Activated naive CD4-positive, alpha-beta T cell treated with anti-CD3 and anti-CD28 coated beads for 36 hours (primary cell): ENCODE data around the gene IGF1R. TPM values are rescaled to one million over a fixed set of nuclear protein-coding genes. Genes with fewer than 3 reads are reported as not detected.

ENCODE experiments used
- CTCF ChIA-PET: fragments of 350-600 bp; sonication (Branson Sonifier 250); formaldehyde crosslinking; loops from one replicate; lab custom pipeline; 2021; ENCODE audit warnings: antibody characterized with exemption; lab: Charles Lee
- DNase-seq: peaks from one replicate; pipeline ENCODE4 v3.0.0-alpha.2; 2020
- H3K27ac Mint-ChIP-seq: one replicate; pipeline ENCODE4 v1.8.0; 2021; ENCODE audit warnings: mild to moderate bottlenecking, mixed read lengths
- H3K27me3 Mint-ChIP-seq: one replicate; pipeline ENCODE4 v1.8.0; 2021; ENCODE audit warnings: low read depth, mixed read lengths
- H3K36me3 Mint-ChIP-seq: one replicate; pipeline ENCODE4 v1.8.0; 2021; ENCODE audit warnings: low read depth, mixed read lengths
- H3K4me1 Mint-ChIP-seq: one replicate; pipeline ENCODE4 v1.8.0; 2021; ENCODE audit warnings: low read depth, mixed read lengths
- H3K4me3 Mint-ChIP-seq: one replicate; pipeline ENCODE4 v1.8.0; 2021; ENCODE audit warnings: mild to moderate bottlenecking, moderate library complexity, mixed read lengths
- H3K9me3 Mint-ChIP-seq: one replicate; pipeline ENCODE4 v1.8.0; 2021; ENCODE audit warnings: mixed read lengths
- intact Hi-C: fragments of 100-400 bp; cut with micrococcal nuclease; formaldehyde crosslinking; loops from one replicate; pipeline ENCODE4 v1.15.1; 2023
- total RNA-seq, 2 experiments: library from RNA; stranded (reverse); gene quantifications; one replicate each; pipeline ENCODE4 v1.2.3, GENCODE V29; 2021

Gene IGF1R
- total RNA-seq, 2 experiments from 2014 or later, result 25.6 to 26.6 TPM

DNA sequence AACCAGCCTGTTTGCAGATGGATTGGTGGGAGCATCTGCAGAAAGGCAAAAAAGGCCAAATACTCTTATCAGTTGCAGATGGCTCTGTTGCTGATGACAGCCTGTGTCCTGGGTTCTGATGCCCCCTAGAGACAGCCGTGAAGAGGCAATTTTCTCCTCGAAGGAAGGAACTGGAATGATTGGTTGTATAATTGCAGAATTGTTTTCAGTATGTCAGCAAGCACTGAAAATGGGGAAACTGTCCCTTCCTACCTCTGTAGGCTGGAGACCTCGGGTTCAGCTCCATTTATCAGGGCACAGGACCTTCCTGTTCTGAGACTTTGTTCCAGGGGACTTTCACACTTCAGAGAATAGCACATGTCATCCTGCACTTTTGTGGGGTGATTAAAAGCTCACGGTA is 256.2 kb downstream of the IGF1R start:
- no peaks in the 10 kb centered on the region for H3K27me3 Mint-ChIP-seq
- no peak overlapping the region for H3K4me3 Mint-ChIP-seq
- H3K27ac Mint-ChIP-seq, result no peak overlapping the region
- H3K9me3 Mint-ChIP-seq, result no peaks in the 10 kb centered on the region
- H3K4me1 Mint-ChIP-seq, result peaks cover 14% of the 10 kb centered on the region
- CTCF ChIA-PET, result interaction anchor here (0.6 to 1.1 kb wide), 6 partner anchors 20 to 351 kb away, joined by 3 to 4 read pairs (median 3); no protein-coding TSS in a partner anchor
- intact Hi-C loops, result loop anchor here (1.0 to 5.0 kb wide), 2 partner anchors 387 to 462 kb away; no protein-coding TSS in a partner anchor
- peaks cover 15% of the 10 kb centered on the region for H3K36me3 Mint-ChIP-seq
- peak; percentile 36 for DNase-seq

DNA sequence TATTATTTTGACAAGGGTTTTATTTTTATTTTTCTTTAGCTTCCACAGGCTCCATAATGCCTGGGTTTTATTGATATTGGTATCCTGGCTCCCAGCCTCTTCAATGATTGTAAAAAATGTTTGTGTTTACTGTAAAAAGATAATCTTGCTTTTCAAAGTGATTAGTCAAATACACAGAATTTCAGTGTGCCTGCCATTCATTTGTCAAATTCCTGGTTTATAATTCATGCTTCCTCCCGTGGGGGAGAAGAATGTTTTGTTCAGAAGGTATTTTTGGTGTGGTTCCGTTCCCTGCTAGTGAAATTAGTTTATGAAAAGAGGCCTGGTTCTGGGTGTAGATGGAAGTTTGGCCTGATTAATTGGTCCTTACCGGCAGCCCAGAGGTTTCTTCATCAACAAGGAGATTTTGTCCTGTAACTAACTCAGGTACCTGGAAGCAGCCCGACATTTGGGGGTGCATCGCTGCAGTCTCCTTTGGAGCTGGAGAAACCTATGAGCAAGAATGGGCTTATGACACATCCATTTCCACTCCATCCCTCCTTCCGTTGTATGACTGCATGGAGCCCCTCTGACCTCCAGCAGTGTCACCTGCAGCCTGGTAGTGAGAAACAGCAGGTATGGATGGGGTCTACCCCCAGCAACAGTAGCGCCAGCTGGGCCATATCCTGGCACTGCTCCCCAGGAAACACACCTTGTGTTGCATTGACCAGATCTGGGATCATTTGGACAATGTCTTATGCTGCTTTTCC is 257.8 kb downstream of the IGF1R start:
- intact Hi-C loops, result no loop called here
- CTCF ChIA-PET, result interaction anchor here (1.0 kb wide), 1 partner anchor 24 kb away, joined by 3 read pairs; no protein-coding TSS in a partner anchor
- no peak for DNase-seq
- Mint-ChIP-seq H3K4me1 (peaks cover 14% of the 10 kb centered on the region), H3K4me3 (no peak overlapping the region), H3K27me3 (no peaks in the 10 kb centered on the region), H3K27ac (no peak overlapping the region), H3K36me3 (peaks cover 20% of the 10 kb centered on the region), H3K9me3 (no peaks in the 10 kb centered on the region)

DNA sequence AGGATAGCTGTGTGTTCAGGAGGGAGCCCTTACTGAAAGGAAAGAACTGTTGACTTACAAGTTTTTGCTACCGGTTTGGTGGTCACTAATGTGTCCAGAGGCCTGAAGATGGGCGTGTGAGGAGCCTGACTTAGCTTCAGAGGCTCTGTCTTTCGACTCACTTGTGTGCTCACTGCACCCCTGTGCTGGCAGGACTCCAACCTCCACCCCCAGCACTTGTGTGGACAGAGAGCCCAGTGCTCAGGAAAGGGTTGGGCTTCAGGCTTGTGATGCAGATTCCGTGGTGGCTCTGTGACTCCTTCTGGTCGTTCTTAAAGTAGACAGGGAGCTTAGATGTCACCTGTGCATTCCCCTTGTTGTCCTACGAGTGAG is 258.4 kb downstream of the IGF1R start:
- CTCF ChIA-PET, result interaction anchor here (1.0 kb wide), 1 partner anchor 25 kb away, joined by 3 read pairs; no protein-coding TSS in a partner anchor
- Mint-ChIP-seq H3K36me3 (peaks cover 16% of the 10 kb centered on the region), H3K4me1 (peaks cover 9% of the 10 kb centered on the region), H3K27ac (no peak overlapping the region), H3K9me3 (no peaks in the 10 kb centered on the region), H3K4me3 (no peak overlapping the region), H3K27me3 (no peaks in the 10 kb centered on the region)
- no peak for DNase-seq
- intact Hi-C loops, result no loop called here

DNA sequence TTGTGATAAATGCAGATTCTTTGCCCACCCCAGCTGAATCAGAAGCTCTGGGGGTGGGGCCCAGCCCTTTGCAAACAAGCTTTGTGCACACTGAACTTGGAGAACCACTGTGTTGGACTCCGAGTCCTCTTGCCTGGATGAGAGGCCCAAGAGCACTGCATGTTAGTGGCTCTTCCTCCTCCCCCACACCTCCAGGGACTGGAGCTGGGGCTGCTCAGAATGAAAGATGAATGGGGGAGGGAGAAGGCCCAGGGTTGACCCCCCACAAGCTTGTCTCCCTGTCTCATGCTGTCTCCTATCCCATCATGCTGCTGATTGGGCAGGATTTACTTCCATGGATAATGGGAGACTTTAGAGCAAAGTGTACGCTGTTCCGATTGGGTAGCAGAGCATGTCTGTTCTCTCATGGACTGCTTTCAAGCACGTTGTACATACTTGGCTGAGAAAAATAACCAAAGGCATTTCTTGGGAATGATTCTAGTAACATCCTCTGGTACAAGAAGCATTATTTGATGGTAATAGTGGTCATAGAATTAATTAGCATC is 259.7 kb downstream of the IGF1R start:
- Mint-ChIP-seq H3K9me3 (no peaks in the 10 kb centered on the region), H3K27ac (no peak overlapping the region), H3K4me3 (no peak overlapping the region), H3K27me3 (no peaks in the 10 kb centered on the region), H3K4me1 (peaks cover 8% of the 10 kb centered on the region), H3K36me3 (peaks cover 17% of the 10 kb centered on the region)
- DNase-seq, result no peak
- intact Hi-C loops, result no loop called here
- CTCF ChIA-PET, result interaction anchor here (1.3 kb wide), 1 partner anchor 26 kb away, joined by 4 read pairs; no protein-coding TSS in a partner anchor

DNA sequence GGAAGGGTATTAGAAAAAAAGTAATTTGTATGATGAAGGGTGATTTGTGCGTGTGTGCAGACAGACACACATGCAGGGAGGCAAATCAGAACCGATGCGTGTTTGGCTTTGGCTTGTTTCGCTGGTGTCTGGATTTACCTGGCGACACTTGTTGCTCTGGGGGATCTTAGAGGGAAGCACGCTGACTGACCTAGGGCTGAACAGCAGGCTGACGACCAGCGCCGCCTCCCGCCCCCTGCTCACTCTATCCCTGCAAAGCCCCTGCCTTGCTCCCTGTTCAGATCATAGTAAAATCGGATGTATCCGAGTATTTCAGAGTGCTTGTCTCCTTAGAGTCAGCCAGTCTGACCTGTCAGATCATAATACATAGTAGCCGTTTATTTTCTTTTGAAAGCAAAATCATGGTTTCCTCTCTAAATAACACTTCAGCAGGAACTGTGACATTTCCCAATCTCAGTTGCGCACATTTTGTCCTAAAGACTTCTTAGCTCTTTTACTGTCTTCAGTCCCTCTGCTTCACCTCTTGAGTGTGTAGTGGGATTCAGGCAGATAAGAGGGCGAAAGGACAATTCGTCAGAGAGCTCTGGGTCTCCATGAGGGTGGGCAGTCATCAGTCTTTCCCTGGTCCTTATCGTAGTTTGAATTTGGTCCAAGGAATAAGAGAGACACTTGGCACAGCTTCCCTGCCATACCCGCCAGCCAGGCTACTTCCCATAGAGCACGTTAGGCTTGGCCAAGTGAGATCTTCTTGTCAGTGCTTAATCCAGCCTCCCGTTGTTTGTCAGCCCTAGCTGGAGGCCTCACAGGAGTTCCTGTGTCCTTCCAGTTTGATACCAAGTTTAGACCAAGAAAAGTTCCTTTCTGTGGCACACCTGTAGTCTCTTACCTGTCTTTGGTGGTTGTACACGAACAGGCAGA is 261.9 kb downstream of the IGF1R start:
- peaks cover 17% of the 10 kb centered on the region for H3K36me3 Mint-ChIP-seq
- no peaks in the 10 kb centered on the region for H3K9me3 Mint-ChIP-seq
- intact Hi-C loops, result loop anchor here (10.0 kb wide), 1 partner anchor 145 kb away; no protein-coding TSS in a partner anchor
- no peak overlapping the region for H3K27ac Mint-ChIP-seq
- no peak overlapping the region for H3K4me3 Mint-ChIP-seq
- CTCF ChIA-PET, result no interaction called here
- H3K27me3 Mint-ChIP-seq, result no peaks in the 10 kb centered on the region
- no peak for DNase-seq
- H3K4me1 Mint-ChIP-seq, result peaks cover 4% of the 10 kb centered on the region

DNA sequence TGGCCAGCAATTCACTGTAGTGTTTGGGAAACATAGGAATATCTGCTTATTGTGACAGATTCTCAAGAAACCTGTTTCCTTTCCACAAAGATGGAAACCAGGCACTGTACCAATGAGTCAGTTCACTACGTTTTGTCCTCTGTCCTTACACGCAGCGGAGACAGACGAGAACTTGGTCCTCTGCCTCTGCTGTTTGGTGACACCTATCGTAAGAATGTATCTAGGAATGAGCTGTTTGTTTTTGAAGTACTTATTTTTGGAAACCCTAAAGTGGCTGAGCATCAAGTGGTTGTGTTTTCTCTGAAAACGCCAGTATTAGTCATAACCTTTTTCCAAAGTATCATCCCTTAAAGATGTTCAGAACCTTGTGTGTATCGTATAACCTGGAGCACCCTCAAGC is 266.3 kb downstream of the IGF1R start:
- Mint-ChIP-seq H3K4me3 (no peak overlapping the region), H3K4me1 (peaks cover 15% of the 10 kb centered on the region), H3K36me3 (peaks cover 34% of the 10 kb centered on the region), H3K27ac (no peak overlapping the region), H3K27me3 (no peaks in the 10 kb centered on the region), H3K9me3 (no peaks in the 10 kb centered on the region)
- intact Hi-C loops, result loop anchor here (10.0 kb wide), 1 partner anchor 140 kb away; no protein-coding TSS in a partner anchor
- CTCF ChIA-PET, result no interaction called here
- peak; percentile 15 for DNase-seq

DNA sequence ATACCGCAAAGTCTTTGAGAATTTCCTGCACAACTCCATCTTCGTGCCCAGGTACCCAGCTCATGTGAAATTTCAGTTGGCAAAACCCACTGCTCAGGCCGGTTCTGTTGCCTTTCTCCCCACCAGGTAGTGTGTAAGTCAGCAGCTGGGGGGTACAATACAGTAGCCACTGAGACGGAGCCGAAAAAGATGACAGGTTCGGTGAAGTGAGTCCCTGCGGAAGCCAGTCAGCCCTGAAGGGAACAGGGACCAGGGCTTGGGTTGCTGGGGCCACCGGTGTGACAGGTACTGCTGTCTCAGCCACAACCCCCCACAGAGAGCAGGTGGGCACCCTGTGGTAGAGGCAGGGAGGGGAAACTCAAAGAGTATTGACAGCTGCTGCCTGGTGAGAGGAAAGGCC is 268.5 kb downstream of the IGF1R start:
- no peak for DNase-seq
- Mint-ChIP-seq H3K4me3 (no peak overlapping the region), H3K36me3 (peaks cover 35% of the 10 kb centered on the region), H3K27me3 (no peaks in the 10 kb centered on the region), H3K4me1 (peaks cover 25% of the 10 kb centered on the region), H3K9me3 (no peaks in the 10 kb centered on the region), H3K27ac (no peak overlapping the region)
- intact Hi-C loops, result loop anchor here (10.0 kb wide), 1 partner anchor 138 kb away; no protein-coding TSS in a partner anchor
- CTCF ChIA-PET, result interaction anchor here (0.6 kb wide), 1 partner anchor 37 kb away, joined by 3 read pairs; no protein-coding TSS in a partner anchor

DNA sequence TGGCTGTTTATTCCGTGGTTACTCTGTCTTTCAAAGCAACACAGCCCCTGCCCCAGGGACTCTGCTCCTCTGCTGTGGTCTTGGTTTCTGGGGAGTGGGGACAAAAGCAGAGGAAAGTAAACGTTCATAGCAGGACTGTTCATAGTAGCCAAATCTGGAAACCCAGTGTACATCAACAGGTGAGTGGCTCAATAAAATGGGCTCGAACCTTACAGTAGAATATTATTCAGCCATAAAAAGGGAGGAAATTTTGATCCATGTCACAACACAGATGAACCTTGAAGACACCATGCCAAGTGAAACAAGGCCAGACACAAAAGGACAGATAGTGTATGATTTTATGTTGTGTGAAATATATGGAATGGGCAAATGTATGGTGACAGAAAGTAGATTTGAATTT is 269.1 kb downstream of the IGF1R start:
- intact Hi-C loops, result loop anchor here (10.0 kb wide), 1 partner anchor 137 kb away; no protein-coding TSS in a partner anchor
- Mint-ChIP-seq H3K4me1 (peaks cover 25% of the 10 kb centered on the region), H3K4me3 (no peak overlapping the region), H3K27ac (peak overlapping the region; percentile 5), H3K27me3 (no peaks in the 10 kb centered on the region), H3K36me3 (peaks cover 35% of the 10 kb centered on the region), H3K9me3 (no peaks in the 10 kb centered on the region)
- no peak for DNase-seq
- CTCF ChIA-PET, result no interaction called here

DNA sequence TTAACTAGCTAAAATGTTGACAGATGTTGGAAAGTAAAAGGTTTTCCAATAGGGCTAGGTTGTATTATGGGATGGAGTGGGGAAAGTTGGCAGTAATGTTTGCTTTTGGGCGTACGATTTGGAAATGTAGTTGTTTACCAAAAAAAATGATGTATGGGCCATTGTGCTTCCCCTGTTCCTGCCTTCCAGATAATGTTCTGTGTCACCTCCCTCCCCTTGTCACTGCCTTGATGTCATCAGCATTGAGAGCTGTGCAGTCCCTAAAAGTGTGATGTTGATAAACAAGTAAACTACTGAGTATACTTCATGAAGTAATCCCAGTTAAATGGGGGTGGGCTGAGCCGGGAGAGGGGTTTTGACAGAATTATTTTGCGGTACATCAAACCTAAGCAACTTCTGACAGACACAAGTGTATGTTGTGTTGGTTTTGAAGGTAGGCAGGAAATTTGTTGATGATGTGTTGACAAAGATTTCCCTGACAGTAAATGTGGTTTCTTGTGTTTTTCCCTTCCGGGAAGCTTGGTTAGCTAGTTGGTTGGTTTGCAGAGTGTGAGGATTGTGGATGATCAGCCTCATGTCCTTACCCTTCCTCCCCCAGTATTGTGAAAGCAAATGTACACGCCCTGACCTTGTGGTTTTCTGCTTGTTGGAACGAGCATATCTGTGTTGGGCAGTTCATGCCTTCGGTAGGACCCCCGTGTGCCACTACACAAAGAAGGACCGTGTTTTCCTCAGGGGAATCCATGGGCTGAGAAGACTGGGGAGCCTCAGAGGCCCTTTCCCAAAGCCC is 271.9 kb downstream of the IGF1R start:
- intact Hi-C loops, result no loop called here
- Mint-ChIP-seq H3K4me1 (peaks cover 20% of the 10 kb centered on the region), H3K9me3 (no peaks in the 10 kb centered on the region), H3K27me3 (no peaks in the 10 kb centered on the region), H3K4me3 (no peak overlapping the region), H3K36me3 (peaks cover 36% of the 10 kb centered on the region), H3K27ac (peak overlapping the region; percentile 32)
- CTCF ChIA-PET, result interaction anchor here (0.8 kb wide), 1 partner anchor 38 kb away, joined by 4 read pairs; no protein-coding TSS in a partner anchor
- DNase-seq, result no peak

DNA sequence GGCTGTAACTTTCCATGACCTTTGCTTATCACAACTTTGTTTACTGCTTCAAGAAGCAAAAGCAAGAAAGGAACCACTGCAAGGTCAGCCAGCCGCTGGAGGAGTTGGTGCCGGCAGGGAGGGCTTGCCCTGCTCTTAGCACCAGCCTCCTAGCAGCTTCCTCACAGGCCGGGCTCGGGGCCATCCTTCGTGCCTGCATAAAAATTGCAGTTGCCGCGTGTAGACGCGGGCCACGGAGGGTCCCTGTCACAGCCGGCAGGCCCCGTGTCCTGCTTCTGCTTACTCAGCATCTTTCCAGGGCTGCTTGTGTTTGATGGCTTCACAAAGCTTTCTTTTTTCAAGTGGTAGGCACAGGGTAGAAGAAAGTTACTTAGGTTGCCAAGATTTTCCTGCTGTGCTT is 274.8 kb downstream of the IGF1R start:
- no peak overlapping the region for H3K4me3 Mint-ChIP-seq
- intact Hi-C loops, result no loop called here
- CTCF ChIA-PET, result interaction anchor here (0.6 kb wide), 1 partner anchor 36 kb away, joined by 3 read pairs; no protein-coding TSS in a partner anchor
- DNase-seq, result no peak
- no peak overlapping the region for H3K27ac Mint-ChIP-seq
- peaks cover 17% of the 10 kb centered on the region for H3K4me1 Mint-ChIP-seq
- H3K9me3 Mint-ChIP-seq, result no peaks in the 10 kb centered on the region
- peaks cover 24% of the 10 kb centered on the region for H3K36me3 Mint-ChIP-seq
- no peaks in the 10 kb centered on the region for H3K27me3 Mint-ChIP-seq

DNA sequence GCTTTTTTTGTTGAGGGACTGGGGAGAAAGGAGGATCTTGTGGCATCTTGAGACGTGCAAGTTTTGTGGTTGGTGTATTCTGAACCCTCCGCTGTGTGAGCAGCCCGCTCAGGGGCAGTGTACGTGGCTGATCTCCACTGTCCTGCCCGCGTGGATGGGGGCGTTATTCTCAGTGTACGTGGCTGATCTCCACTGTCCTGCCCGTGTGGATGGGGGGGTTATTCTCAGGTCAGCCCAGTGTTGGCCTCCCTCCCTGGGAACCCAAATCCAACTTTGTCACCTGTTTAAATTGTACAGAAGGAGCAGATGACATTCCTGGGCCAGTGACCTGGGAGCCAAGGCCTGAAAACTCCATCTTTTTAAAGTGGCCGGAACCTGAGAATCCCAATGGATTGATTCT is 275.2 kb downstream of the IGF1R start:
- Mint-ChIP-seq H3K9me3 (no peaks in the 10 kb centered on the region), H3K27me3 (no peaks in the 10 kb centered on the region), H3K36me3 (peaks cover 24% of the 10 kb centered on the region), H3K4me3 (no peak overlapping the region), H3K4me1 (peaks cover 17% of the 10 kb centered on the region), H3K27ac (no peak overlapping the region)
- CTCF ChIA-PET, result interaction anchor here (0.6 kb wide), 1 partner anchor 36 kb away, joined by 3 read pairs; no protein-coding TSS in a partner anchor
- intact Hi-C loops, result no loop called here
- no peak for DNase-seq
